Measurements from ENCODE around the gene DUS1L.
"Not testable (repeated sequence)": the region's sequence is repeated elsewhere in the genome, so short reads cannot be mapped to it uniquely, and the experiment has no call there.

DUS1L gene

GRCh38 chr17:82041144-82041814, 24.3 kb downstream of the DUS1L start:
- Histone ChIP-seq H3K36me3 (peaks cover 7% of the 10 kb centered on the region), H3K4me3 (ENCODE audit: low read depth, low read length) (no peak overlapping the region), H3K27ac (no peak overlapping the region), H3K9me3 (ENCODE audit: severe bottlenecking) (no peaks in the 10 kb centered on the region), H3K27me3 (ENCODE audit: insufficient read depth, low read depth, severe bottlenecking) (no peaks in the 10 kb centered on the region)
- no peak for DNase-seq
- no peak for TF ChIP-seq CTCF (IDR thresholded peaks at IDR 0.05; ENCODE audit: low read depth, low read length)

- Histone ChIP-seq H3K36me3 (peaks cover 21% of the 10 kb centered on the region), H3K27me3 (ENCODE audit: insufficient read depth, low read depth, severe bottlenecking) (no peaks in the 10 kb centered on the region), H3K27ac (no peak overlapping the region), H3K4me3 (ENCODE audit: low read depth, low read length) (no peak overlapping the region), H3K9me3 (ENCODE audit: severe bottlenecking) (no peaks in the 10 kb centered on the region)
- no peak for DNase-seq
- TF ChIP-seq CTCF (IDR thresholded peaks at IDR 0.05; ENCODE audit: low read depth, low read length) = no peak
Measured at GRCh38 chr17:82039695-82040299, 25.8 kb downstream of the DUS1L start.

- H3K36me3 ChIP-seq = peaks cover 25% of the 10 kb centered on the region
- not testable (repeated sequence) for H3K9me3 ChIP-seq (ENCODE audit: severe bottlenecking); H3K27me3 ChIP-seq (ENCODE audit: insufficient read depth, low read depth, severe bottlenecking); H3K4me3 ChIP-seq (ENCODE audit: low read depth, low read length); H3K27ac ChIP-seq; DNase-seq
Measured at GRCh38 chr17:82038796-82039409, 26.7 kb downstream of the DUS1L start.

- peak overlapping the region; percentile 88 for H3K27ac ChIP-seq
- TF ChIP-seq CTCF (IDR thresholded peaks at IDR 0.05; ENCODE audit: low read depth, low read length) = no peak
Measured at GRCh38 chr17:82037889-82038195, 27.8 kb downstream of the DUS1L start.

GRCh38 chr17:82037092-82037888, 28.3 kb downstream of the DUS1L start, which contains the start of gene DCXR:
Gene DCXR (minus strand): TSS chr17:82037697. CDS start chr17:82037682, 15 bp downstream.
- DNase-seq = peak; percentile 100
- H3K9me3 ChIP-seq (ENCODE audit: severe bottlenecking) = no peaks in the 10 kb centered on the region
- peak within 1 kb of the TSS; percentile 92 for H3K4me3 ChIP-seq (ENCODE audit: low read depth, low read length)
- peak; percentile 97 for TF ChIP-seq CTCF (IDR thresholded peaks at IDR 0.05; ENCODE audit: low read depth, low read length)
- H3K27me3 ChIP-seq (ENCODE audit: insufficient read depth, low read depth, severe bottlenecking) = no peaks in the 10 kb centered on the region
- H3K36me3 ChIP-seq = peaks cover 38% of the 10 kb centered on the region
- H3K27ac ChIP-seq = peak within 1 kb of the TSS; percentile 88

More at GRCh38 chr17:82037889-82038195, 27.8 kb downstream of the DUS1L start:
- Histone ChIP-seq H3K27me3 (ENCODE audit: insufficient read depth, low read depth, severe bottlenecking) (no peaks in the 10 kb centered on the region), H3K4me3 (ENCODE audit: low read depth, low read length) (peak overlapping the region; percentile 92), H3K9me3 (ENCODE audit: severe bottlenecking) (no peaks in the 10 kb centered on the region), H3K36me3 (peaks cover 33% of the 10 kb centered on the region)
- no peak for DNase-seq

GRCh38 chr17:82036634-82037091, 28.9 kb downstream of the DUS1L start:
- H3K4me3 ChIP-seq (ENCODE audit: low read depth, low read length) = peak overlapping the region; percentile 92
- no peaks in the 10 kb centered on the region for H3K9me3 ChIP-seq (ENCODE audit: severe bottlenecking)
- H3K27me3 ChIP-seq (ENCODE audit: insufficient read depth, low read depth, severe bottlenecking) = no peaks in the 10 kb centered on the region
- DNase-seq = no peak
- no peak for TF ChIP-seq CTCF (IDR thresholded peaks at IDR 0.05; ENCODE audit: low read depth, low read length)
- H3K27ac ChIP-seq = peak overlapping the region; percentile 88
- peaks cover 39% of the 10 kb centered on the region for H3K36me3 ChIP-seq
